IPS-NIHi7 (cell line): ENCODE measurements around the gene E2F3.

Source experiments
- DNase-seq: peaks from one replicate; pipeline ENCODE4 v3.0.0; 2012; ENCODE audit warnings: mixed read lengths; ENCODE audit errors: extremely low spot score

The E2F3 gene

DNA sequence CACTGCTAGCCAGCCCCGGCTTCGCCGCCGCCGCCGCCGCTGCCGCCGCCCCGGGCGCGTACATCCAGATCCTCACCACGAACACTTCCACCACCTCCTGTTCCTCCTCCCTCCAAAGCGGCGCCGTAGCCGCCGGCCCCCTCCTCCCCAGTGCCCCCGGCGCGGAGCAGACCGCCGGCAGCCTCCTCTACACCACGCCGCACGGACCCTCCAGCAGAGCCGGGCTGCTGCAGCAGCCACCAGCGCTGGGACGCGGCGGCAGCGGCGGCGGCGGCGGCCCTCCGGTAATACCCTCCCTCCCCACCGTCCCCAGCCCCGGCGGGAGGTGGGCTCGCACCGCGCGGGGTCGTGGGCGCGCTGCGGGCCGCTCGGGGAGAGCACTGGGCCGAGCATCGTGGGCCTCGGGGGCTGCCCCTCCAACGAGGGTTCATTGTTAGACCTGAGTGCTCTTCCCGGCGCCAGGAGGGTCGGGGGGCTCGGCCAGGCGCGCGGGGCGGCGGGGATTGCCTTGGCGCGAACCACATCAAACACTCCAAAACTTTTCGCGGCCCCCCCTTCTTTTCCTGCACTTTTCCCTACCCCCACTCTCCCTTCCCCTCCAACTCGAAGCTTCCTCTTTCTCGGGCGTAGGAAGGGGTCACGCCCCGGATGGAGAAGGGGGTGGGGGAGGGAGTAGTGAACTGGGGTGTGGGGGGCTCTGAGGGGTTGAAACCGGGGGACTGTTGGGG, 827 bp downstream of the E2F3 start:
- no peak for DNase-seq

DNA sequence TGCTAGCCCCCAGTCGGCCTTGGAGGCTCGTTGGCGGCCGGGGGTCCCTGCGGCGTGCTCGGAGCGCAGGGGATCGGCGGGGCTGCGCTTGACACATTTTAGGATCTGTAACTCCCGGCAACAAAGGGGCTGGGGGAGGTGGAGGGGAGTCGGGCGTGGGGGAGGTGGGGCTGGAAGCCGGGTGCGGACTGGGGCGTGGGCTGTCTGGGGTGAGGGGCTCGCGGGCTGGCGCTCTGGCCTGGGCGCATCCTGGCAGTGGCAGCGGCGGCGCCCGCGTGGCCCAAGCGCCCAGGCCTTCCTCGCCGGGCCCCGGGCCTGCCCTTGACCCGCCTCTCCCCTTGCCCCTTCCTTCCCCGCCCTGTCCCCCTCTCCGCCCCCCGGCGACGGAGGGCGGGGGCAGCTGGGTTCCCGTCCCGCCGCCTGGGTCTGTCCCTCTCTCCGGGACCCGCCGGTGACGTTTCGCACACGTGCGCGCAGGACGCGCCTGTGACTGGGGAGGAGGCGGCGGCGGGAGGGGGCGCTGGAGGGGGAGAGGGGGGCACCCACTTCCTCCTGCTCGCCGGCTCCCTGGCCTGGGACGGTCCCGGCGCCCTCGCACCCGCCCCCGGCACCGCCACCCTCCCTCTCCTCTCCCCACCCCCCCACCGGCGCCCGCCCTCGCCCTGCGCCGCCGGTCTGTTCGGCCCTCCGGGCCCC, 1.5 kb downstream of the E2F3 start:
- DNase-seq = peak; percentile 77

DNA sequence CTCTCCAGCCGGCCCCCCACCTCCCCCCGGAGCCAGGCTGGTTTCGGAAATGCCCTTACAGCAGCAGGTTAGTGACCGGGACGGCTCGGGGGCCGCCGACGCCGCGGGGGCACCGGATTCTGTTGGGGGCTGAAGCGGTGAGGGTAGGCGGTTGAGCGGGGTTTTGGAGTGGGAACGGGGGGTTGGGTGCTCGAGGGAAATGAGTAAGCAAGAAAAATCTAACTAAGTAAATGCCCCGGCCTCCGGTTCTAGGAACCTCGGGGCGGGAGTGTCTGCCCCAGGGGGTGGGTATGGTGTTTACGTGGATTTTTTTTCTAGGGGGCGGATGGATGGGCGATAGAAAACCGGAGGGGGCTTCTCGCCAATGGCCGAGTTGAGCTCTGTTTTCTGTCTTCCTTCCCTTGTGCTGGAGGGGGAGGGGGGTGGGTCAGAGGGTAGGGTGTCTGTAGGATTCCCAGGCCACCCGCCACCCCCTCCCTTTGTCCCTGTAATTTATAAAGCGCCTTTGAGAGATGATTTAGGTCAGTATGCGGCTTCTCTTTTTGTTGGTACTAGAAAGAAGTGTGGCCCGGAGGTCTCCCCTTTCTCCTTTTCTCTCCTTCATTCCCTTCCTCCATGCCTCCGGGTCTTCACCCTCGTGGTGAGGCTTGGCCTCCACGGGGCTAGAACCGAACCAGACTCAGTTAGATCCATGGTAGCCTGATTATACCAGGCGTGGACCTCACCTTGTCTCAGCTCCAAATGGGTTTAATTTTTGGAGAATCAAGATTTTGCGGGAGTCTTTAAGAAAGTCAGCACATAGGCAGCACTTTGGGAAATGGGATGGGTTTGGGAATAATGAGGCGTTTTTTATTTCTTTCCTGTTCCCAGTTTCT, 2.3 kb downstream of the E2F3 start:
- peak; percentile 49 for DNase-seq

DNA sequence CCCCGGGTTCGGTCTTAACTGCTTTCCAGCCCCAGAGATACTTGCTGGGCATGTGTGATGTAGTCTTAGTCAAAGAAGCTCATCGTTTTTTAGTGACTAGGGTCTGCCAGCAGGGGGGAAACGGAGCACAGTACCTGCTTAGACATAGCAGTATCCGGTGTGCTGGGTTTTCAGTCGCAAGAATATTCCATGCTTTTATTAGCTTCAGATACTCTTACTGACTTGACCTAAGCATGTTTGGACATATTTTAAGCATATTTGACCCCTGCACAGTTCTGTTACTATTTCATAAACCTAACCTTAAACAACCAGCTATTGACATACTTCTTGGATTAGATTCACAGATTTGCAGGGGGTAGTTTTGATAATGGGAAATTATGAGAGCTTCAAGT, 3.0 kb downstream of the E2F3 start:
- DNase-seq = peak; percentile 52

DNA sequence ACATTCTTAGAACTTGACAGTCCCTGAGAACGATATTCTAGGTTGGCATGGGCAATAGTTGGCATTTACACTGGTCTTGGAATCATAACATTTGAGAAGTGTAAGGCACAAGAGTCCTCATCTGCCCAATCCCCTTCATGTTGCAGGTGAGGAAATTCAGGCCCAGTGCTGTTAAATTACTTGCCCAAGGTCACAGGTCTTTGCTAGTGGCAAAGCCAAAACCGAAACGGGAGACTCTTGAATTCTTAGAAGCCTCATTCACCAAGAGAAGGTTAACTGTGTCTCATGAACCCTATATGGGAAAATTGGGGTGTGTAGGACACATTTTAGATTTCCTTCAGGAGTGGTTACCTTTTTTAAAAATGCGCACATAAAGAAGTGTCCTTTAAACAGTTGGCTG, 7.2 kb downstream of the E2F3 start:
- no peak for DNase-seq

DNA sequence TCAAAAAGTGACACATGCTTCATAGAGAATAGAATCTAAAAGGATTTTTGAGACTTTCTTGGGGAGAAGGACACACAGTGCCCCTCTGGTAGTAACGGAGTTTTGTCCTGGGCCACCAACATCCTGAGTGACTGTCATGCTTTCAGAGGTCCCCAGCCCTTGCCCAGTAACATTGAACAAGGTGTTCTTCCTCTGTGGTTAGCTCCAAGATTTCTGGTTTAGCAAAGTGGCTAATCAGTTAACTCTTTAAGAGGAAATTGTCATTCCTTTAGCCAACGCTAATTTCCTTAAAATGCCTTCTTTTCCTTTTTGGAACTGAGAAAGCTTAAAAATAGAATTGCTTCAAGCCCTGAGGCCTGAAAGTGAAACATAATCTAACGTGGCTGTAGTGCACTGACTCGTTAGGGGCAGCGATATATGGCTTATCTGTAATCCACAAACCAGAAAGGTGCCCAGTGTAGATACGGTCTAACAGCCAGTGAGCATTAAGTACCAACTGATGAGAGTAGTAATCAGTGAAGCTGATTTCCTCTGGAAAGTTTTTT, 7.8 kb downstream of the E2F3 start:
- no peak for DNase-seq

DNA sequence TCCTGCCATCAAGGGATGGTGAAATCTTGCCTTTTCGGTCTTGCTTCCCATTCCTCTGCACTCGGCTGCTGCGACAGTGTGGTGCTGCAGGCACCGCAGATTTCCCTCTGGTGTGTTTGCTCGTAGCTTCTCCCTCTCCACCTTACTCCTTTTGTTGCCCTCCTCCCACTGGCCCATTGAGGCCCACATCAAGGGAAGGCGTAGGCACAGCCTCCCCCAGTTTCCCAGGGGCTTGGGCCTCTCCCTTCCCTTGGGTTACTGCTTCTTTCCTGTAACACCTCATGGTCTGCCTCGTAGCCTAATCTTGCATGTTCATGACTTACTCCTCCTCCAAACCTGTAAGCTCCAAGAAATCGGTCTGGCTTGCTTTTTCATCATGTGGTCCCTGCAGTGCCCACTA, 9.9 kb downstream of the E2F3 start:
- DNase-seq = no peak

DNA sequence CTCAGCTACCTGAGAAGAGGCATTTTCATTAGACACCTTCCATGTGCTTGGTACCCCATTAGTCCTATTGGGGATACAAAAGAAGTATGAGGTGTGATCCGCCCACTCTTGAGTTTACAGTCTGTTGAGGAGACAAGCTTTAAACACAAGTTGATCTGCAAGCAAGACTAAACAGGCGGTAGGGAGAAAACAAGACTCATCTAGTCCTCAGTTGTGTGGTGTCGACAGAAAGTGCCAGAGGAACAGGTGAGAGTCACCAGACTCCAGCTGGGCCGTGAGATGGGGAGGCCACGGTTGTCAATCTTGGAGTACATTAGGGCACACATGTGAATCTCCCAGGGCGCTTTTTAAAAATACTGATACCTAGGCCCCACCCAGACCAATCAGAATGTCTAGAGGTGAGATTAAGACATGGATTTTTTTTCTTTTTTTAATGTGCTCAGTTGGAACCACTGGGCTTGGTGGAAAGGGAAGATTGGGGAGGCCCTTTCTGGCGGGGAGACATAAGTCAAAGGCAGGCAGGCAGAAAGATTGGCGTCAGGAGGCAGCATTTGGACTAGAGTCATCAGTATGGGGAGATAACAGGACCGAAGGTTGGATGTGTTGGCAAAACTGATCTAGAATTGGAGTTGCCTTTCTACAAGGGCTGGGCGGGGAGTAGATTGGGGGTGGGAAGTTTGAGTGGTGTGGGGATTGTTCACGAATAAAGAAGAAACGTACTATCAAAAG, 10.4 kb downstream of the E2F3 start:
- no peak for DNase-seq

DNA sequence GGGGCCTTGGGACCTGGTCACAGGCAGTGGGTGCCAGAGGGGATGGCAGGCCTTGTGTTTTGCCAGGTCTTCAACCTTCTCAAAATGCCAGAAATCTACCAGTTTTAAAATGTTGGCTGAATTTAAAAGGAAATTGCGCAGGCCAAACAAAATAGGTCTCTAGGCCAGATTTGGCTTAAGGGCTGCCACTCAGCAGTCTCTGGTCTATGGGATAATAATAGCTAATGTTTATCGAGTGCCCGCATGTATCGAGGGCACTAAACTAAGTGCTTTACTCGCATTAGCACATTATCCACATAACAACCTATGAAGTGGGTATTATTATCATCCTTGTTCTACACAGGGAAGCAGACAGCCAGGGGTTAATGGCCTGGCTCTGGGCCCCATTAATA, 11.0 kb downstream of the E2F3 start:
- DNase-seq = no peak

DNA sequence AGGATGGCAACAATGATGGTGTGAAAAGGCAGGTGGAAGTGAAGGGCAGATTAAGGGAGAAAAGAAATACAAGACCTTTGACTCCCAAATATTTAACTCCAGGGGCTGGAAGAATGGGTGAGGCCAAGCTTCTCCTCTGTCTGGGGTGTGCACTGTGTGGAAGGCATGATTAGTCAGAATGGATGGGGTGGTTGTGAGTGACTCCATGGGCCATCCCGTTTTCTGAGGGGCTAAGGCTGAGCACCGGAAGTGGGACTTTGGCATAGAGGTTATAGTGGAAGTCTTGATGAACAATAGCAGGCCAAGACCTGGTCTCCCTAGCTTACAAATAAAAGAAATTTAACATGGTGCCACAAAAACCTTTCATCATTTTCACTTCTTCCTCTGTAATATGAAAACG, 12.1 kb downstream of the E2F3 start:
- DNase-seq = no peak

DNA sequence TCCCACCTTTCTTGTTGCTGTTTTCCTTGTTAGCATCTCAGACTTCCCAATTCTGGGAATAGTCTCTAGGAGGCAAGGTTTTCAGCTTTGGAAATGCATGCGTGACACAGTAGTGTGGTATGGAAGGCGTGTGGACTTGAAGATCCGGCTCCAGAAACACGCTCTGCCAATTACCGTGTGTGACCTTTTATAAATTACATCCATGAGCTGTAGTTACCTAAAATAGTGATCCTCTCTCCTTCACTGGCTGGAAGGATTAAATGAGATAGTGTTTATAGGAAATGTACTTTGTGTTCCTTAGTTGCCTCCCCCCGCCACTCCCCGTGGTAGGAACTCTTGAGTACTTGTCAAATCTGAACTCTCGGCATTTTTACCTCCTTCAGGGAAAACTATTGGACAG, 13.0 kb downstream of the E2F3 start:
- DNase-seq = no peak

DNA sequence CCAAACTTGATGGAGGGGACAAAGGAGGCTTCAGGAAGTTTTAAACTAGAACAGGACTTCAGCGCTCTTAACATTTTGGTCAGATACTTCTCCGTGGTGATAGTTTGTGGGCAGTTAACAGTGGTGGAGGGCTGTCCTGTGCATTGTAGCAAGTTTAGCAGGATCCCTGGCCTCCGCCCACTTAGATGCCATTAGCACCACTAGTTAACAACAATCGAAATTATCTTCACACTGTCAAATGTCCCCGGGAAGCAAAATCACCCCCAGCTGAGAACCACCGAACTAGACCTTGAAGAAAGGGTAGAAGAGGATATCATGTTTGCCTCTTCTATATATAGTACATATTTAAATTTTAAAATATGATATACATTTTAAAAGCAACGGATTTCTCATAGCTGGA, 13.6 kb downstream of the E2F3 start:
- DNase-seq = no peak

DNA sequence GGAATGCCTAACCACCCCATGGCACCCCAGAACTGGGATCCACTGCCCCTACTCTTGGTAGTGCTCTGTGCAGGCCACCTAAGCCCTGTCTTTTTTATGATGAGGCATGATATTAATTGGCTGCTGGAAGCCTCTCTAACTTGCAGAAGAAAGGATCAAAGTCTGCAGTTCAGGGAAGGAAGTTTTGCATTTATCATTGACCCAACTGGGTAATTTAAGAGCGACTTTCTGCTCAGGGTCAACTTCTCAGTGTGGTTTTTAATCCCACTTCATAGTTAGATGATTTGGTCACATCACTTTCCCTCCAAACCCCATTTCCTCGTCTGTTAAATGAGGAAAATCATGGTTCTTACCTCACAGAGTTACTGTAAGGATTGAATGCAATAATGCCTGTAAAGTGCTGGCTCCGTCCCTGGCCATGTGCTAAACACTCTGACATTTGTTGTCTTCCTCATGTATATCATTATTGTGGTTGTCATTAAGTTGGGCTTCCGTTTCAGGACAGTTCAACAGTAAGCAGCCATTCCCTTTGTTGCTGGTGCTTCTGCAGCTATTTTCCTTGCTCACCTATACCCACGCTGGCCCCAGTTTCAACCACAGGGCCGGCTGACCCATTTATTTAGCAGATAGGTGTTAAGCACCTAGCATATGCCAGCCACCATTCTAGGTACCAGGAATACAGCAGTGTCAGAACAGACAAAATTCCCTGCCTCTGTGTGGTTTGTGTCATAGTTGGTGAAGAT, 14.2 kb downstream of the E2F3 start:
- DNase-seq = no peak

DNA sequence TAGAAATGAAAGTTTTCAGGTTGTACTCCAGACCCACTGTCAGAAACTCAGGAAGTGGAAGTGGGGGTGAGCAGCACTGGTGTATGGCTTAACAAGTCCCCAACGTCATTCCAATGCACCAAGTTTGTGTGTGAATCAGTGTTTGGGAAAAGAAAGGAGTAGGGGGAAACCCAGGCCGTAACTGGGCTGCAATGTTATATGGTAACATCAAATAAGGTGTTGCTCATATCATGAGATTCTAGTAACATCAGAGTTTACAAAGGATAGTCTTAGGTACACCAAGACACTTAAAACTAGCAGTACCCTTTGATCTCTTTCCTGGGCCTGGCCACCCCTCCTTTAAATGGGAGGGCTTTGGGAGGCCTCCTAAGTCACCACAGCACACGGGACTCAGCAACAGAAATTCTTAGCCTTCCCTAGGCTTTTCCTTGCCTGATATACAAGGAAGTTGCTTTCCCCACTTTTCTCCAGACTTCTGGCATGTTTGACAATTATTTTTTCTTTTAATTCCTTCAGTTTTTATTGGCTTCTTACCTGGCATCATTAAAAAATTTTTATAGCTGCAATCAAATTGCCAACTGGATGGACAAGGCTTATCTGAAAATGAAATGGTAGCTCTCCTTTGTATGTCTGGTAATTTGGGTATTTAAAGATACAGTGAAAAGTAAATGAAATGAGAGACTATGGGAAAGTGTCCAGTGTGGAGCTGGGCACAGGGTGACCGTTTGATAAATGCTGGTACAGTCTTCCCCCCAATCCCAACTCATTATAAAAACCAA, 15.1 kb downstream of the E2F3 start:
- no peak for DNase-seq

DNA sequence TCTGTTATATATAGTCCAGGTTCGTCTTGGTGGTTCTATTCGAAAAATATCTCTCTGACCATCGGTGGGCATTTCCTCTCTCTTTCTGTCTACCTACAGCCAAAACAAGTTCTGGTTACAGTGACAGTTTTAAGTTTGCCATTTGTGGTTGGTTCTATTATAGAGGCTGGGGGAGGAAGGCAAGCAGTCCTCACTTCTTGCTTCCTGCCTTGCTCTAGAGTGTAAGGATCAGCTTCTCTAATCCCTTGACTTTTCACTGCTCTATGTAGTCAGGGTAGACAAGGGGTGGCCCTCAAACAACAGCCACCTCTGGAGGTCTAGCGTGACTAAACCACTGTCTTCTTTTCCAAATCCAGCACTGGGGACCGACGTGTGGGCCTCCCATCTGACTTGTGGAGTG, 16.1 kb downstream of the E2F3 start:
- DNase-seq = no peak

DNA sequence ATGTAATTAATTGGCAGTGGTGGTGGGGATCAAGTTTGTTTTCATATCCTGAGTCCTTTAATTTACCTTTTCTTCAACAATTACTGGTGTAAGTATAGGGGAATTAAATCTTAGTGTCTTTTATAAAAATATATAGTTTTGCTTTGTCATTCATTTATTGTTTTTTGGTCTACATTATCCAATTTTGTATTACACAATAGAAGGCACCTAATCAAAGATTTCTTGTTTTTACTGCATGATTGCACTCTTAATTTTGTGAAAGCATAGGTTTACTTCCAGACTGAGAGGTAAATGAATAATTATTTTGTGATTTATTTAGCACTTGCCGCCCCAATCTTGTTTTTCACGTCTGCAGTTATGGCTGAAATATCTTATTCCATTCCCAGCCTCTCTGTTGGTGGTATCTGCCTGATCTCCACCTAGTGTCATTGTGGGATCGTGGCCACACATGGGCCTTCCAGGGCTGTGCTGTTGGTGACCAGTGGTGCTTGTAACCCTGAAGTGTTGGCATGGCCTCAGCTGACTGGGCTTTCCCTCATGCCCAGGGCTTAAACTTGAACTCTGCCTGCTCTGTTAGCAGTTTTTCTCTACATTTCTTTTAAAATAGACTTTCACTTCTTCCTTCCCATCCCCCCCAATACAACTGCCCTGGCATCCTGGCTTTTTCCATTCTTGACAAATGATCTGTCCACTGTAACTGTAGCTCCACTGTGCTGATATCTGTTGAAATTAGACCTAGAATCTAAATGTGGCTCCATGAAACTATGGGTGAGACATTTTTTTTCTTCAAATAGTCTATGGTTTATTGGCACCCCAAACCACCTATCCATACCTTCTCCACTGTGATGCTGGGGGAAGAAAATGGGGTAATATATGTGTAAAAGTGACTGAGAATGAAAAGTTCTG, 24.8 kb downstream of the E2F3 start:
- DNase-seq = no peak

DNA sequence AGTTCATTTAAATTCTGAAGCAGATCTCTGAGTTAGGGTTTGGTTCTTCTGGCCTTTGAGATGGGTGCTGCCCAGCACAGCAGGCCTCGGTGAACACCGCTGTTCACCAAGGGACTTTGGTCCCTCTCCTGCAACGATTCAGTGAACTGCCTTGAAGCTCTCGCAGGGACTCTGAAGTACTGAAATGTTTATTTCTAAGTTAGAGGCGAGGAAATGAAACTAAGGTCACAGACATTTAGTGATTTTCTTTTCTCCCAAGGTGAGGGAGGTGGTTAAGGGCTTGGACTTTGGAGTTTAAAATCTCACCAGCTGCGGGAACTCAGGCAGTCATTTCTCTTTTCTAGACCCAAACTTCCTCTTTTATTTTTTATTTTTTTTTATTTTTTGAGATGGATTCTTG, 26.2 kb downstream of the E2F3 start:
- no peak for DNase-seq

DNA sequence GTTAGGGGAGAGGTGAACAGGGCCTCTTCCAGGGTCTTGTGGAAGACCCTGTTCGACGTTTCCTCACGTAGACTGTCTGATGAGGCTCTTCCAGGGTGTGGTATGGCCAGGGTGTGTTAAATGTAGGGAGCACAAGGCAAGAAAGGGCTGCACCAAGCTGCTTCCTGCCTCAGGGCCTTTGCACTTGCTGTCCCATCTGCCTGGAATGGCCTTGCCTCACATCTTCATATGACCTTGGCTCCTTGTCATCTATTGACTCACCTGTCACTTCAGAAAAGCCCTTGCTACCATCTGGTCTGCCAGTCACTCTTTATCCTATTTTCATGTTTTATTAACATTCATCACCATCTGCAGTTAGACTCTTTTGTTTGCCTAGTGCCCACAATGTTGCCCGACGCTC, 31.0 kb downstream of the E2F3 start:
- DNase-seq = no peak

DNA sequence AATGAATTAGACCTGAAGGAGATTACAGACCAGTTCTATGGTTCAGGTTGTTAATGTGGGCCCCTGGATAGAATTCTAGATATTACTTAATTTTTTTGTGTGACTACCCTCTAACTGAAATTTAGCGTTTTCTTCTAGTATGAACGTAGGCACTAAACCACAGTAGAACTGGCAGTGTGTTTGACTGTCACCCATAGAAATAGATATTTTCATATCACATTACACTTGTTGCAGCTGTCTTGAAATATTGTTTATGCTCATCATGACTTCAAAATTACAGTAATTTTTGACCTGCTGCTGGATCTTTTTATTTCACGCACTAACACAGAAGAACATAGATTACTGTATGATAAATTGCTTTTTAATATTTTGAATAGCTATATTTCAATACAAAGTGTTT, 31.6 kb downstream of the E2F3 start:
- no peak for DNase-seq
